CD4-positive, alpha-beta T cell treated with Interleukin-12 subunit alpha and Interleukin-12 subunit beta, for 1 hour (primary cell): ENCODE measurements around the gene WDR81.
"Not testable (repeated sequence)": the region's sequence is repeated elsewhere in the genome, so short reads cannot be mapped to it uniquely, and the experiment has no call there.

Source experiments
- DNase-seq: peaks from one replicate; pipeline ENCODE4 v3.0.0-alpha.2; 2020

The WDR81 gene

DNA sequence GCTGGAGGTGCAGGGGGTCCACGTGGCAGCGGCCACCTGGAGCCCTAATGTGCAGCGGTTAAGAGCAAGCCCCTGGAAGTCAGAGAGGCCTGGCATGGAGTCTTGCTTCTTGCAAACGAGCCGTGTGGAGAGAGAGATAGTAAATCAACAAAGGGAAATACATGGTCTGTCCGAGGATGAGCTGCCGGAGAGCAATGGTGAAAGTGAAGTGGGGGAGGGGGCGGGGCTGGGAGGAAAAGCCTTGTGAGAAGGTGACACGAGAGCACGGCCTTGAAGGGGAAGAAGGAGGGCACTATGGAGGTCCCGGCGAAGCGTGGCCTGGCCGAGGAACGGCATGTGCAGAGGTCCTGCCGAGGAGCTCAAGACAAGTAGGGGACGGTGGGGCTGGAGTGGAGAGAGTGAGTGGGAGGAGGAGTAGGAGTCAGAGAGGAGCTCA is 31.3 kb downstream of the WDR81 start:
- DNase-seq: no peak

DNA sequence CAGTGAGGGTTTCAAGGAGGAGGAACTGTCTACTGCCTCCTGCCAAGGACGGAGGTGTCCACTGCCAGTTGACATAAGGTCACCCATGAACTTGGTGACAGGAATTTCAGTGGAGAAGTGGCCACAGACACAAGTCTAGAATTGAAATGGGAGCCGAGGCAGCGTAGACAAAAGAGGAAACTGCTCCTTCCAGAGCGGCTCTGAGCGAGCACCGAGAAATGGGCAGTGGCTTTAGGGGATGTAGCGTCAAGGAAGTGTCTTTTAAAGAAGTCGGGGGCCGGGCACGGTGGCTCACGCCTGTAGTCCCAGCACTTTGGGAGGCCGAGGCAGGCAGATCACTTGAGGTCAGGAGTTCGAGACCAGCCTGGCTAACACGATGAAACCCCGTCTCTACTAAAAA is 34.3 kb downstream of the WDR81 start:
- no peak for DNase-seq

DNA sequence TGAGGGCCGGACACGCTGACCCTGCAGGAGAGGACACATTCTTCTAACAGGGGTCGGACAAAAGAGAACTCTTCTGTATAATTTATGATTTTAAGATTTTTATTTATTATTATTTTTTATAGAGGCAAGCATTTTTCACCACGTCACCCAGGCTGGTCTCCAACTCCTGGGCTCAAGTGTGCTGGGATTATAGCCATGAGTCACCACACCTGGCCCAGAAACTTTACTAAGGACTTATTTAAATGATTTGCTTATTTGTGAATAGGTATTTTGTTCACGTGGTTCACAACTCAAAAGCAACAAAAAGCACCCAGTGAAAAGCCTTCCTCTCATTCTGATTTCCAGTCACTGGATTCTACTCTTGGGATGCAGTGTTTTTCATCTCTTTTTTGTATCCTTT is 35.0 kb downstream of the WDR81 start:
- no peak for DNase-seq

DNA sequence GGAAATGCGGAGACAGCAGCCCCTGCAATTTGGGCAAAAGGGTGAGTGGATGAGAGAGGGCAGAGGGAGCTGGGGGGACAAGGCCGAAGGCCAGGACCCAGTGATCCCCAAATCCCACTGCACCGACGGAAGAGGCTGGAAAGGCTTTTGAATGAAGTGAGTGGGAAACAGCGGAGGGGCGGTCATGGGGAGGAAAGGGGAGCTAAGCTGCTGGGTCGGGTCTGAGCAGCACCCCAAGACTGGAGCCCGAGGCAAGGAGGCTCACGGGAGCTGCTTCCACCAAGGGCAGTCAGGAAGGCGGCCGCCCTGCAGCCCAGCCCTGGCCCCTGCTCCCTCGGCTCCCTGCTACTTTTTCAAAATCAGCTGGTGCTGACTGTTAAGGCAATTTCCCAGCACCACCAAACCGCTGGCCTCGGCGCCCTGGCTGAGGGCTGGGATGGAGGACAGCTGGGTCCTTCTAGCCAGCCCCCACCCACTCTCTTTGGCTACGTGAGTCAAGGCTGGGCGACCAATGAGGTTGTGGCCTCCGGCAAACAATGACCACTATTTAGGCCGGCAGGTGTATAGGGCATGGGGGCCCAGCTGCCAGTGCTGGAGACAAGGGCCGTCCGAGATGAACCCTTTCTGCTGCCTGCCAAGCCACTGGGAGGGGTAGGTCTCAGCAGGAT is 37.9 kb downstream of the WDR81 start:
- no peak for DNase-seq

DNA sequence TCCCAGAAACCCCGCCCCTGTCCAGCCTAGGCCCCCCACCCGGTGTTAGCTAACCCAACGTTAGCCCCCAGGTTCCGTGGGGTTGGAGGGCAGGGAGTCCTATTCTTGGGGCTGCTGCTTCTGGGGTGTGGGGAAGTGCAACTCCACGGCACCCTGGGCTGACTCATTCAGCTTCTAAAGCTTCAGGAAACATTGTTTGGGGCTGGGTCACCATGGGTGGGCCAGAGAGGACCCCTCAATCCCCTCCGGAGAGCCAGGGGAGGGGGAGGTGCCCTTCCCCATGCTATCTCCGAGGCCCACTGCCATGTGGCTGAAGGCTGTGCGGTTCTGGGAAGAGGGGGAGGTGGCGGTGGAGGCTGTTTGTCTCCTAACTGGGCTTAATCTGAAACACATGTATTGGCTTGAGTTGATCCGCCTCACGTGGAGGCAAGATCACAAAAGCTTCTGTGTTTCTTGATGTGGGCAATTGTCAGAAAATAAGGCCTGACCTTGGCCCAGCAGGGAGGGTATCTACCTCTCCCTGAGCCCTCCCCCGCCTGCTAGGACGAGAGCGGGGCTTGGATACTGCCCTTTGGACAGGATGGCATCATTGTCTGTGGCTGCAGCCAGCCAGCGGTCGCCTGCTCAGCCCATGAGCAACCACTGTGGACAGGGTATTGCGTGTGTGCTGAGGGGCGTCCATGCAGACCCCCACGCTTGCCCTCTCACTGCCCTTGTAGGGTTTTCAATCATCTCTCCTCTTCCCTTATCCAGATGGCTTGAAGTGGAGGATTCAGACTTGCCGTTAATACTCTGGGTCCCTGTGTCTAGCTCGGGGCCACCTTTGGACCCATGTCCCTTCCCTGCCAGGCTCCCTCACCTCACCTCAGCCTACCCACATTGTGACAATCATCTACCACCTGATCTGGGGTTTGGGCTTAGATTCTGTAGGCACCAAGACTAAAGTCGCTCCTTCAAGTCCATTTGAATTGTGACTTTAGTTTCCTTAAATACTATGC is 38.7 kb downstream of the WDR81 start:
- no peak for DNase-seq

DNA sequence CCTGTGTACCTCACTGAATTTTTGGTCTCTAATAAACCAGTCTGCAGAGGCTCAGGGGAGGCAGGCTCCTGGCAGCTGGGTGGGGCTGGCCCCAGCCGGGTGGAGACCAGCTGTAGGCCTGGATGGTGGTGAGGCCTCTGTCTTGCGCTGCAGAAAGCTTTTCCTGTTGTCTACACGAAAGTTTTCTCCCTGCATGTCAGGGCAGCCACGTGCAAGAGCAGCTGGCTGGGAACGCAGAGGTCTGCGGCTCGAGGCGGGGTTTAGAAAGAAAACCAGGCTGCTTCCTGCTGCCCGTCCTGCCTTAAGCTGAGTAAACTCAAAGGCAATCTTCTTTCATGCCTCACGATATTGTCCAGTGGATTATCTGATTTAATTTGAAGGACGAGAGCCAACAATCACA is 39.8 kb downstream of the WDR81 start:
- DNase-seq: peak; percentile 67

DNA sequence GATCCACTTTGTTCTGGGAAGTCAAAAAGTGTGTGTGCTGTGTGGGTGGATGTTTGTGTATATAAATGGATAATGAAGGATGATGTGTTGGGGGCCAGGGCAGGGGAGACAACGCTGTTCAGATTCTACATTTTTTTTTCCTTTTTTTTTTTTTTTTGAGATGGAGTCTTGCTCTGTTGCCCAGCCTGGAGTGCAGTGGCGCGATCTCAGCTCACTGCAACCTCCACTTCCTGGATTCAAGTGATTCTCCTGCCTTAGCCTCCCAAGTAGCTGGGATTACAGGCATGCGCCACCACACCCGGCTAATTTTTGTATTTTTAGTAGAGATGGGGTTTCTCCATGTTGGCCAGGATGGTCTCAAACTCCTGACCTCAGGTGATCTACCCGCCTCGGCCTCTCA is 40.2 kb downstream of the WDR81 start:
- DNase-seq: not testable (repeated sequence)

DNA sequence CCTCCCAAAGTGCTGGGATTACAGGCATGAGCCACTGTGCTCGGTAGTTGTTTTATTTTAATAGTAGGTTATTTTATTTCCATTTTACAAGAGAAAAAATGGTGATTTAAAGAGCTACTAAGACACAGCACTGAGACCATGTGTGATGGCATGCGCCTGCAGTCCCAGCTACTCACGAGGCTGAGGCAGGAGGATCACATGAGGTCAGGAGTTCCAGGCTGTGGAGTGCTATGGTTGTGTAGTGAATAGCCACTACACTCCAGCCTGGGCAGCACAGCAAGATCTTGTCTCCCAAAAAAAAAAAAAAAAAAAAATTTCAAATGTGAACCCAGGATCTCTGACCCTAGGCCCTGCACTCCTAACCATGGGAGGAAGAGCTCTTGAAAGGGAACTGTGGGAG is 41.1 kb downstream of the WDR81 start:
- no peak for DNase-seq

DNA sequence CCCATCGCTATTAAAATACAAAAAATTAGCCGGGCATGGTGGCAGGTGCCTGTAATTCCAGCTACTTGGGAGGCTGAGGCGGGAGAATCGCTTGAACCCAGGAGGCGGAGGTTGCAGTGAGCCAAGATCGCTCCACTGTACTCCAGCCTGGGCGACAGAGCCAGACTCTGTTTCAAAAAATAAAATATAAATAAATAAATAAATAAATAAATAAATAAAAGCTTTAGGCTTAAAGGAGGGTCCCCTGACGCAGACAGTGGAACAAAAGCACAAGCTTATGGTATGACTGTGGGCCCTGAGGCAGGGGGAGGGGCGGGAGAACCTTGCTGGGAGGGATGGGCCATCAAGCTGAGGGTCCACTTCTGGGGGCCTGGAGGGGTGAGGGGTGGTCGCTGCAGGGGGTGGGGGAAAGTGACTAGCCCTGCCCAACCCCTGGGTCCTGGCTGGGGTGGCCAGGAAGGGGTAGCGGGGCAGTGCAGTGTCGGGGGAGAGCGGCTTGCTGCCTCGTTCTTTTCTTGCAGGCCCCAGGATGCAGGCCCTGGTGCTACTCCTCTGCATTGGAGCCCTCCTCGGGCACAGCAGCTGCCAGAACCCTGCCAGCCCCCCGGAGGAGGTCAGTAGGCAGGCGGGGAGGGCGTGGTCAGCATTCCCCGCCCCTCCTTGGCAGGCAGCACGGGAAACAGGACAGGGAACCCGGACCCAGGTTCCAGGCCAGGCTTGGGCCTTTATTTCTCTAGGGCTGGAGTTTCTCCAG is 42.1 kb downstream of the WDR81 start:
- DNase-seq: no peak

DNA sequence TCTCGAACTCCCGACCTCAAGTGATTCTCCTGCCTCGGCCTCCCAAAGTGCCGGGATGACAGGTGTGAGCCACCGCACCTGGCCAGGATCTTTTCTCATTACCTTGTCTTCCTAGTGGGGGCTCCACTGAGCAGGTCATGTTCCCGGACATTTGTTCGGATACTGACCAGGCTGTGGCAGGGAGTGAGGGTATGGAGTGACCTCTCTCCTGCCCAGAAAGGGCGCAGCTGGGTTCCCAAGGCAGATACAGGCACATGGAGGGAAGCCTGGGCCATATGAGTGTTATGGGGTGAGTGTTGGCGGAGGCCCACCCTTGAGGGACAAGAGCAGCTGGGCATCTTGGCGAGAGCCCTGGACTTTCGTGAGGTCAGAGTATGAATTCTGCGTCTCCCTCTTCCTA is 42.9 kb downstream of the WDR81 start:
- no peak for DNase-seq

DNA sequence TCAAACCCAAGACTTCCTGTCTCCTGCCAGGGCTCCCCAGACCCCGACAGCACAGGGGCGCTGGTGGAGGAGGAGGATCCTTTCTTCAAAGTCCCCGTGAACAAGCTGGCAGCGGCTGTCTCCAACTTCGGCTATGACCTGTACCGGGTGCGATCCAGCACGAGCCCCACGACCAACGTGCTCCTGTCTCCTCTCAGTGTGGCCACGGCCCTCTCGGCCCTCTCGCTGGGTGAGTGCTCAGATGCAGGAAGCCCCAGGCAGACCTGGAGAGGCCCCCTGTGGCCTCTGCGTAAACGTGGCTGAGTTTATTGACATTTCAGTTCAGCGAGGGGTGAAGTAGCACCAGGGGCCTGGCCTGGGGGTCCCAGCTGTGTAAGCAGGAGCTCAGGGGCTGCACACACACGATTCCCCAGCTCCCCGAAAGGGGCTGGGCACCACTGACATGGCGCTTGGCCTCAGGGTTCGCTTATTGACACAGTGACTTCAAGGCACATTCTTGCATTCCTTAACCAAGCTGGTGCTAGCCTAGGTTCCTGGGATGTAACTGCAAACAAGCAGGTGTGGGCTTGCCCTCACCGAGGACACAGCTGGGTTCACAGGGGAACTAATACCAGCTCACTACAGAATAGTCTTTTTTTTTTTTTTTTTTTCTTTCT is 45.4 kb downstream of the WDR81 start:
- no peak for DNase-seq

DNA sequence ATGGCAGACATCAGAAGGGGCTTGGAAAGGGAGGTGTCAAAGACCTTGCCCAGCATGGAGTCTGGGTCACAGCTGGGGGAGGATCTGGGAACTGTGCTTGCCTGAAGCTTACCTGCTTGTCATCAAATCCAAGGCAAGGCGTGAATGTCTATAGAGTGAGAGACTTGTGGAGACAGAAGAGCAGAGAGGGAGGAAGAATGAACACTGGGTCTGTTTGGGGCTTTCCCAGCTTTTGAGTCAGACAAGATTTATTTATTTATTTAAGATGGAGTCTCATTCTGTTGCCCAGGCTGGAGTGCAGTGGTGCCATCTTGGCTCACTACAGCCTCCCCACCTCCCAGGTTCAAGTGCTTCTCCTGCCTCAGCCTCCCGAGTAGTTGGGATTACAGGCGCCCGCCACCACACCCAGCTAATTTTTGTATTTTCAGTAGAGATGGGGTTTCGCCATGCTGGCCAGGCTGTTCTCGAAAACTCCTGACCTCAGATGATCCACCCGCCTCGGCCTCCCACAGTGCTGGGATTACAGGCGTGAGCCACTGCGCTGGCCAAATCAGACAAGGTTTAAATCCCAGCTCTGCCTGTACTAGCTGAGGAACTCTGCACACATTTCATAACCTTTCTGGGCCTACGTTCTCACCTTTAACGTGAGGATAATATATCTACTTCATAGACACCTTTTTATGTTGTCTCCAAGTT is 48.6 kb downstream of the WDR81 start:
- DNase-seq: not testable (repeated sequence)

DNA sequence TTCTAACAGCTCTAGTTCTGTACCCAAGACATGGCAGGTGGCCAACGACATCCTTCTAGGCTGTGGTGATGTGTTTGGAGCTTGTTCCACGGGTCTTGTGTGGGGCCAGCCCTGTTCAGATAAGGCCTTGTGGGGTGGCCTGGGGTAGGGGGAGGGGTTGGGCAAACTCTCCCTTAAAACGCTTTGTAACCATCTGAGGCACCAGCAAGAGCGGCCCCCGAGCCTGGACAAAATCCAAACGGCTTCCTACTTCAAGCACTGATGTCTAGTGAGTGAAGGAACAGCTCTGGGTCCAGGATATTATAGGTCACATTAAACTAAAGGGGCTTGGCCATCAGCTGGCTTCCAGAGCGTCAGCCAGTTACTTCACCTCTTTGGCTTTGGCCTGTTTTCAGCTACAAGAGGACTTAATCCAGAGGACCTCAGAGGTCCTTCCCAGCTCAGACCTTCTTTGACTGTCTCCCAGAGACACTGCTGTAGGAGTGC is 49.2 kb downstream of the WDR81 start:
- no peak for DNase-seq

DNA sequence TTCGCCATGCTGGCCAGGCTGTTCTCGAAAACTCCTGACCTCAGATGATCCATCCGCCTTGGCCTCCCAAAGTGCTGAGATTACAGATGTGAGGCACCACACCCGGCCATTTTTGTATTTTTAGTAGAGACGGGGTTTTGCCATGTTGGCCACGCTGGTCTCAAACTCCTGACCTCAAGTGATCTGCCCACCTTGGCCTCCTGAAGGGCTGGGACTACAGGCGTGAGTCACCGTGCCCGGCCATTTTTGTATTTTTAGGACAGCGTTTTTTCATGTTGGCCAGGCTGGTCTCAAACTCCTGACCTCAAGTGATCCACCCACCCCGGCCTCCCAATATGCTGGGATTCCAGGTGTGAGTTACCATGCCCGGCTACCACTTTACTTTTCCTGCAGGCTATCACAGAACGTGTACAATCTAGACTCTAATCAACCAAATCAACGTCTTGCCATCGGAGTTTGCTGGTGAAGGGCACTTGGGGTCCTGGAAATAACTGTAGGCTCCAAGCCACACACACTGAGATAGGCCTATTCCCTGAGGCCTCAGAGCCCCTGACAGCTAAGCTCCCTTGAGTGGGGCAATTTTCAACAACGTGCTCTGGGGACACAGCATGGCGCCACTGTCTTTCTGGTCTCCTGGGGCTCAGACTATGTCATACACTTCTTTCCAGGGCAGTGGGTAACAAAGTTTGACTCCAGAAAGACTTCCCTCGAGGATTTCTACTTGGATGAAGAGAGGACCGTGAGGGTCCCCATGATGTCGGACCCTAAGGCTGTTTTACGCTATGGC is 50.1 kb downstream of the WDR81 start:
- DNase-seq: no peak

DNA sequence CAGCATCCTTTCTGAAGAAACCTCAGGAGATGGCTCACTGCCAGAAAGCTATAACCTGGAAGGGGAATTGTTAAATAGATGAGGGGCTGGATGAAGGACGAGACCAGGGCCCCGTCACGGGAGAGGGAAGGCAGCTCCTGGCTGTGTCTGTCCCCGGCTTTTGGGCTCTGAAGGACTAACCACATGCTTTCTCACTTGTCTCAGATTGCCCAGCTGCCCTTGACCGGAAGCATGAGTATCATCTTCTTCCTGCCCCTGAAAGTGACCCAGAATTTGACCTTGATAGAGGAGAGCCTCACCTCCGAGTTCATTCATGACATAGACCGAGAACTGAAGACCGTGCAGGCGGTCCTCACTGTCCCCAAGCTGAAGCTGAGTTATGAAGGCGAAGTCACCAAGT is 51.8 kb downstream of the WDR81 start:
- DNase-seq: no peak

DNA sequence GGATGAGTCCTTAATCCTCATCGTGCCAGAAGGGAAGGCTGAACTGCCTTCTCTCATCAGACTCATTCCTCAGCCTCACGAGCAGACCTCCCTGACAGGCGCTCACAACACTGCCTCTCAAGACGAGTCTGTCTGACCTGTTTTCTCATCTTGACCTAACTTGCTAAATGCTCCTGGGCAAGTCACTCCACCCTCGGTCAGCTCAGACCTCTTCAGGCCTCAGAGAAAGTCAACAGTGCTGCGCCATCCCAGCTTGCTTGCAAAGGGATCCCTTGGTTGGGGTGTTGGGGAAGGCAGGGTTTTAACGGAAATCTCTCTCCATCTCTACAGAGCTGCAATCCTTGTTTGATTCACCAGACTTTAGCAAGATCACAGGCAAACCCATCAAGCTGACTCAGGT is 52.4 kb downstream of the WDR81 start:
- no peak for DNase-seq

DNA sequence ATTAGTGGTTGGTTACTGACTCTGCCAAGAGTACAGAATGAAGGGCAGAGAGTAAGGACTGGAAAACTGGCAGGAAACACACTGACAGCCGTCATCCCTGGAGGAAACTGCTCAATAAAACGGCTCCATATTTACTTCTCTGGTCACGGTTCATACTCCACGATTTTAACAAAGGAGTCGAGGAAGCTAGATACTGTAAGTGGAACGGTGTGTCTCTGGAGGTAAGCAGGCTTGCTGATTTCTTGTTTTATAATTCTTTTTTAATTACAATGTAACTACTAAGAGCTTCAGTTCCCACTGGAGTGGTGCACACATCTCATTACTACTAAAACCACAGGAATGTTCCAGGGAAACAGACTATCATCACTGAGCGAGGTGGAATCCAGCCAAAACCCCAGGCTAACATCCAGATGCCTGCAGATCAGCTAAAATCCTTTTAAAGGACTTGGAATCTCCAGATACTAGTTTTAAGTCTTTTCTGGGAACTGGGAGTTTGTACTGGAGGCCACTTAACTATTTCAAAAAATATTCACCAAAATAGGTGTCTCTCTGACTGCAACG is 55.1 kb downstream of the WDR81 start:
- no peak for DNase-seq

DNA sequence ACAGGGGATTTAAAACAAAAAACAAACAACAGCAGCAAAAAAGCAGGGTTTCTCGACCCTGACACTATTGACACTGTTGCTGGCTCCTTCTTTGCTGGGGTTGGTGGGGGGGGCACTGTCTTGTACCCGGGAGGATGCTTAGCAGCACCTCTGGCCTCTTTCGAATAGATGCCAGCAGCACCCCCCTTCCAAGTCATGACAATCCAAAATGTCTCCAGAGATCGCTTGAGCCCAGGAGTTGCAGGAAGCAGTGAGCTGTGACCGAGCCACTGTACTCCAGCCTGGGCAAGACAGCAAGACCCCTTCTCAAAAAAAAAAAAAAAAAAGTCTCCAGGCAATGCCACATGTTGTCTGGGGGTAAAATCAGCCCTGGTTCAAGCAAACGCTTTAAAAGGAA is 57.7 kb downstream of the WDR81 start:
- DNase-seq: no peak

DNA sequence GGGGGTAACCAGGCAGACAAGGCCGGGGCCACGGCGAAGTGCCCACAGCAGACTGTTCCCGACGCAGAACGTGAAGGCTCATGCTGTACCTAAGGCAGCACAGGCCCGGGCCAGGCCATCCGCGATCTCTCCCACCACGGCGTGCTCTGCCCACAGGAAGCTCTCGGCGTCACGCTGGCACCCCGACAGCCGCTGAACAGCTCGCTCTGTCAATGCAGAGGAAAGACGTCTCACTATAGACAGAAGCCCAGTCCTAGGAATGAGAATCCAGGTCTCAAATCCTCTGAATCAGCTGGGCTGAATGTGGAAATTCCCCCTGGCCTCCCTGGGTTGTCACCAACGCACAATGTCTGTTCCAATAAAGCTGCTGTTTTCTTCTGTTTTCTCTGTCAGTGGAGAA is 58.8 kb downstream of the WDR81 start:
- no peak for DNase-seq

DNA sequence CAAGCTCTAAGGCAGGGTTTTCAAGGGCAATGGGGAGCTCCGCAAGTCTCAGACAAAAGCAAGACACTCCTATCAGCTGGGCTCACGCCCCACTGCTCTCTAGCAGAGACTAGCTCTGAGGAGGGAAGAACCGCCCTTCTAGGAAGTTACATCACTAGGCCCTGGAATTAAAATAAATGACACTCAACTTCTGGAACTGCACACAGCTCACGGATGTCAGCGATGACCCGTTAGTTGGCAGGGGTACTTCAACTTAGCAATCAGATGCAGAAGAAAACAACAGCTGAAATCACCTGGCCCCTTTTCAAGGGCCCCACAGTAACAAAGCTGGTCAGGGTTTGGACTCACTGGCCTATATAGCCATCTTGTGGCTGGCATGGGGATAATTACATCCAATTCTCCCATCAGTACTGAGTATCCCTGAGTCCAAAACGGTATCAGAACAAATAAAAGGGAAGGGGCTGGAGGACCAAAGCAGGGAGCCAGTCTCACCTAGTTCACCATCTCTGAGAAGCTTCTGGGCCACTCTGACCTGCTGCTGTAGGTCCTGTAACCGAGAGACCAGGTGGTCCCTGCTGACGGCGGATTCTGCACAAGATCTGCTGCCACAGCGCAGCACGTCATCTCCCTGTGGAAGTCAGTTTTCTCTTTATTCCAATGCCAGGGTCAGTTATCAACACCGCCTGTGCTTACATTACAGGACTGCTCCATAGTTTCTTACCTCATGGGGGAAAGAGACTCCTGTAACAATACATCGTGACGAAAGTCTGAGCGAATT is 59.5 kb downstream of the WDR81 start:
- DNase-seq: peak; percentile 27
